Neural progenitor cell (in vitro differentiated cells): ENCODE data around the gene TCF7L2.

Source experiments
- EZH2 ChIP-seq: fragments of 200-600 bp; sonication (generic); IDR thresholded peaks from 2 replicates; pipeline ENCODE4 v1.6.1; 2017; ENCODE audit warnings: antibody characterized with exemption, mild to moderate bottlenecking, moderate library complexity
- TF ChIP-seq, protein P1 (sequence below): fragments of 200-600 bp; sonication (generic); IDR thresholded peaks from 2 replicates; pipeline ENCODE4 v1.5.1; 2017; ENCODE audit warnings: antibody characterized with exemption, mild to moderate bottlenecking

DNA sequence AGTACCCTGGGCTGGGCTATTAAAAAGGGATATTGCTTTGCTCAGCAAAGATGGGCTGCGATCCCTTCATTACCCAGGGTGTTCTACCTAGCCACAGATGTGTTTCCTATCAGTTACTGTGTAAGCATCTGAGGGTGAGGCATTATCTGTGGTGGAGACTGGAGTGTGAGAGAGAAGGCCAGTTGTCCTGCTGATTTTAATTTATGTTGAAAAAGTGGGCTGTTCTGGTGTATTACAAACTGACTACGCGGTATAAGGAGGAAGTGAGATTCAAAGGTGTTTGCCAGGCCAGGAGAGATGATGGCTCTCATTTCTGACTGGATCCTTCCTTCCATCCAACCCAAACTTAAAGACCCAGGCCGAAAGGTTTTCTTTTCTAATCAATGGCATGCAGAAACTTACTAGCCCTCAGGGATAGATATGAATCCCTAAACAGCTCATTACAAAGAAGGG is 7.6 kb downstream of the TCF7L2 start:
- TF ChIP-seq EZH2, result no peak
- TF ChIP-seq, protein P1, sequence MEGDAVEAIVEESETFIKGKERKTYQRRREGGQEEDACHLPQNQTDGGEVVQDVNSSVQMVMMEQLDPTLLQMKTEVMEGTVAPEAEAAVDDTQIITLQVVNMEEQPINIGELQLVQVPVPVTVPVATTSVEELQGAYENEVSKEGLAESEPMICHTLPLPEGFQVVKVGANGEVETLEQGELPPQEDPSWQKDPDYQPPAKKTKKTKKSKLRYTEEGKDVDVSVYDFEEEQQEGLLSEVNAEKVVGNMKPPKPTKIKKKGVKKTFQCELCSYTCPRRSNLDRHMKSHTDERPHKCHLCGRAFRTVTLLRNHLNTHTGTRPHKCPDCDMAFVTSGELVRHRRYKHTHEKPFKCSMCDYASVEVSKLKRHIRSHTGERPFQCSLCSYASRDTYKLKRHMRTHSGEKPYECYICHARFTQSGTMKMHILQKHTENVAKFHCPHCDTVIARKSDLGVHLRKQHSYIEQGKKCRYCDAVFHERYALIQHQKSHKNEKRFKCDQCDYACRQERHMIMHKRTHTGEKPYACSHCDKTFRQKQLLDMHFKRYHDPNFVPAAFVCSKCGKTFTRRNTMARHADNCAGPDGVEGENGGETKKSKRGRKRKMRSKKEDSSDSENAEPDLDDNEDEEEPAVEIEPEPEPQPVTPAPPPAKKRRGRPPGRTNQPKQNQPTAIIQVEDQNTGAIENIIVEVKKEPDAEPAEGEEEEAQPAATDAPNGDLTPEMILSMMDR, result no peak
